ENCODE data around the gene RHCE. TPM values are rescaled to one million over a fixed set of nuclear protein-coding genes. Genes with fewer than 3 reads are reported as not detected.

Gene RHCE
- total and polyA plus RNA-seq, 9 of the 15 experiments (the other 6 are each of a cell fraction or from before 2014, with no cell fraction given), result 5.4 to 31.5 (median 12.6) TPM

- TF ChIP-seq VEZF1 (CRISPR knock-in tag; IDR thresholded peaks at IDR 0.05) (no peak), NUFIP1 (IDR thresholded peaks at IDR 0.05; ENCODE audit: partially characterized antibody) (no peak), SP2 (IDR thresholded peaks at IDR 0.05; ENCODE audit: extremely low read depth, low read depth, low read length, poor library complexity, severe bottlenecking) (no peak)
Observed at GRCh38 chr1:25467616-25468015, 47.0 kb upstream of the RHCE start (continued).

- Histone ChIP-seq H4K20me1 (replicated peaks; ENCODE audit: control insufficient read depth, insufficient read depth, low read length) (0 out of 2 replicates have a peak, but pooled peaks cover 4% of the 10 kb centered on the region), H3K36me3 (ENCODE audit: control insufficient read depth, insufficient read depth, low read length) (peaks cover 51% of the 10 kb centered on the region), H3K27me3 (ENCODE audit: control insufficient read depth in 2 of 2, insufficient read depth in 2 of 2, low read length in 2 of 2) (no peaks in the 10 kb centered on the region), H3K4me3 (no peak overlapping the region), H3K4me1 (replicated peaks in 1 of 2; ENCODE audit: control insufficient read depth in 2 of 2, insufficient read depth in 2 of 2, low read length in 2 of 2) (peaks cover 7 to 21% of the 10 kb centered on the region in 2 experiments; a peak in 4 of 5 replicates), H2AFZ (ENCODE audit: low read depth, low read length) (no peak overlapping the region), H3K4me2 (ENCODE audit: insufficient read depth, low read length) (no peak overlapping the region), H3K9ac (ENCODE audit: insufficient read depth in 1 of 2, low read depth in 2 of 2, low read length in 2 of 2) (peak overlapping the region in 1 of 2 experiments; percentile 9; a peak in 1 of 4 replicates), H3K9me1 (ENCODE audit: control insufficient read depth, insufficient read depth, low read length) (no peaks in the 10 kb centered on the region), H3K9me3 (replicated peaks; ENCODE audit: control insufficient read depth, insufficient read depth, low read depth, low read length) (no peaks in the 10 kb centered on the region), H3K79me2 (ENCODE audit: control insufficient read depth, insufficient read depth, low read length) (peaks cover 77% of the 10 kb centered on the region), H3K27ac (ENCODE audit: extremely low read depth, low read depth, low read length) (peak overlapping the region; percentile 47; the same call in 1 of the 3 replicates)
- ChIA-PET POLR2A (interaction anchor here (1.3 to 1.7 kb wide), 2 partner anchors 13 to 14 kb away, joined by 3 to 8 read pairs; no protein-coding TSS in a partner anchor), CTCF (ENCODE audit: low intra/inter-chr PET ratio) (no interaction called here)
- no peak for DNase-seq (ENCODE audit: extremely low read depth in 1 of 4, low spot score in 3 of 4)
- in situ Hi-C loops (cut with MboI) (no loop called here), intact Hi-C loops (cut with micrococcal nuclease) (loop anchor here (5.0 kb wide), 1 partner anchor 35 kb away; the partner anchor contains the start of gene MACO1)
- ATAC-seq, result no peak; the same call in 2 of the 3 replicates
- FAIRE-seq, result no peak
- BruUV-seq (replicated peaks), result no TSS peak
- TF ChIP-seq ERF (CRISPR knock-in tag; IDR thresholded peaks at IDR 0.05), result no peak
- WGBS (ENCODE audit: insufficient coverage, low coverage, missing lambda C conversion rate), result 69% methylated on average over 4 of the region's 4 CpGs
Observed at GRCh38 chr1:25467193-25467592, 46.6 kb upstream of the RHCE start.

All from K562 (cell line).